ENCODE data around the gene PFKFB3. TPM values are rescaled to one million over a fixed set of nuclear protein-coding genes. Genes with fewer than 3 reads are reported as not detected.

The PFKFB3 gene
- total and polyA plus RNA-seq, 4 donors: 11.4 to 234 (median 66.3) TPM

DNA sequence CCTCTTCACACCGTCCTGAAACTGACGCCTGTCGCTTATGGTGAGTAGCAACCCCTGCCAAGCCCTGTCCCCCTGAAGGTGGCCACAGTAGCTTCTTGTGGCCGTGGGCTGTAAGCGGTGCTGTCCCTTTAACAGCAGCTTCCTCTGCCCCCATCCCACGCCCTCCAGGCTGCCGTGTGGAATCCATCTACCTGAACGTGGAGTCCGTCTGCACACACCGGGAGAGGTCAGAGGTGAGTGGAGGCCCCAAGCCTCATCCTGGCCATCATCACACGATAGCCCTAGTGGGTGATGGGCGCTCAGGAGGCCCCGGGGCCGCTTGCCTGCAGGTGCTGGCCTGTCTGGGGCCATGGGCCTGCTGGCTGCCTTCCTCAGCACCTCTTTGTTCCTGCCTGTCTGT, 21.2 kb downstream of the PFKFB3 start:
- peaks cover 23 to 82% (median 48%) of the 10 kb centered on the region in 4 donors for H3K36me3 ChIP-seq (ENCODE audit: control insufficient read depth in 4 of 4, insufficient read depth in 4 of 4, low read length in 4 of 4)
- no peak for ATAC-seq (ENCODE audit: insufficient read depth, low FRiP score)
- TF ChIP-seq, protein P1, sequence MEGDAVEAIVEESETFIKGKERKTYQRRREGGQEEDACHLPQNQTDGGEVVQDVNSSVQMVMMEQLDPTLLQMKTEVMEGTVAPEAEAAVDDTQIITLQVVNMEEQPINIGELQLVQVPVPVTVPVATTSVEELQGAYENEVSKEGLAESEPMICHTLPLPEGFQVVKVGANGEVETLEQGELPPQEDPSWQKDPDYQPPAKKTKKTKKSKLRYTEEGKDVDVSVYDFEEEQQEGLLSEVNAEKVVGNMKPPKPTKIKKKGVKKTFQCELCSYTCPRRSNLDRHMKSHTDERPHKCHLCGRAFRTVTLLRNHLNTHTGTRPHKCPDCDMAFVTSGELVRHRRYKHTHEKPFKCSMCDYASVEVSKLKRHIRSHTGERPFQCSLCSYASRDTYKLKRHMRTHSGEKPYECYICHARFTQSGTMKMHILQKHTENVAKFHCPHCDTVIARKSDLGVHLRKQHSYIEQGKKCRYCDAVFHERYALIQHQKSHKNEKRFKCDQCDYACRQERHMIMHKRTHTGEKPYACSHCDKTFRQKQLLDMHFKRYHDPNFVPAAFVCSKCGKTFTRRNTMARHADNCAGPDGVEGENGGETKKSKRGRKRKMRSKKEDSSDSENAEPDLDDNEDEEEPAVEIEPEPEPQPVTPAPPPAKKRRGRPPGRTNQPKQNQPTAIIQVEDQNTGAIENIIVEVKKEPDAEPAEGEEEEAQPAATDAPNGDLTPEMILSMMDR (IDR thresholded peaks at IDR 0.05; ENCODE audit: control extremely low read depth, extremely low read depth): no peak
- no peak for DNase-seq
- no peaks in the 10 kb centered on the region for H3K27me3 ChIP-seq (ENCODE audit: control insufficient read depth in 3 of 3, insufficient read depth in 3 of 3, low read length in 2 of 3)
- H3K4me3 ChIP-seq: no peak overlapping the region
- H3K9me3 ChIP-seq (ENCODE audit: control insufficient read depth in 4 of 4, insufficient read depth in 3 of 4, low read length in 3 of 4): no peaks in the 10 kb centered on the region
- H3K27ac ChIP-seq (ENCODE audit: low read depth in 1 of 2, low read length in 1 of 2): no peak overlapping the region
- WGBS, 2 donors: 92 to 96% methylated on average over 14 of the region's 14 CpGs
- H3K4me1 ChIP-seq (ENCODE audit: control insufficient read depth in 5 of 5, insufficient read depth in 5 of 5, low read length in 5 of 5): no peaks in the 10 kb centered on the region
- H3K9ac ChIP-seq (ENCODE audit: insufficient read depth in 1 of 2, low read length in 2 of 2): no peak overlapping the region

GRCh38 chr10:6224781-6225180, 22.0 kb downstream of the PFKFB3 start:
- 90 to 91% methylated on average over 13 of the region's 13 CpGs for WGBS, 2 donors
- TF ChIP-seq, protein P1 (IDR thresholded peaks at IDR 0.05; ENCODE audit: control extremely low read depth, extremely low read depth): no peak
- Histone ChIP-seq H3K36me3 (ENCODE audit: control insufficient read depth in 4 of 4, insufficient read depth in 4 of 4, low read length in 4 of 4) (peaks cover 23 to 83% (median 42%) of the 10 kb centered on the region in 4 donors), H3K4me1 (ENCODE audit: control insufficient read depth in 5 of 5, insufficient read depth in 5 of 5, low read length in 5 of 5) (no peaks in the 10 kb centered on the region), H3K9me3 (ENCODE audit: control insufficient read depth in 4 of 4, insufficient read depth in 3 of 4, low read length in 3 of 4) (no peaks in the 10 kb centered on the region), H3K27me3 (ENCODE audit: control insufficient read depth in 3 of 3, insufficient read depth in 3 of 3, low read length in 2 of 3) (no peaks in the 10 kb centered on the region), H3K27ac (ENCODE audit: low read depth in 1 of 2, low read length in 1 of 2) (no peak overlapping the region), H3K4me3 (no peak overlapping the region), H3K9ac (ENCODE audit: insufficient read depth in 1 of 2, low read length in 2 of 2) (no peak overlapping the region)
- DNase-seq (no peak), ATAC-seq (ENCODE audit: insufficient read depth, low FRiP score) (no peak)

DNA sequence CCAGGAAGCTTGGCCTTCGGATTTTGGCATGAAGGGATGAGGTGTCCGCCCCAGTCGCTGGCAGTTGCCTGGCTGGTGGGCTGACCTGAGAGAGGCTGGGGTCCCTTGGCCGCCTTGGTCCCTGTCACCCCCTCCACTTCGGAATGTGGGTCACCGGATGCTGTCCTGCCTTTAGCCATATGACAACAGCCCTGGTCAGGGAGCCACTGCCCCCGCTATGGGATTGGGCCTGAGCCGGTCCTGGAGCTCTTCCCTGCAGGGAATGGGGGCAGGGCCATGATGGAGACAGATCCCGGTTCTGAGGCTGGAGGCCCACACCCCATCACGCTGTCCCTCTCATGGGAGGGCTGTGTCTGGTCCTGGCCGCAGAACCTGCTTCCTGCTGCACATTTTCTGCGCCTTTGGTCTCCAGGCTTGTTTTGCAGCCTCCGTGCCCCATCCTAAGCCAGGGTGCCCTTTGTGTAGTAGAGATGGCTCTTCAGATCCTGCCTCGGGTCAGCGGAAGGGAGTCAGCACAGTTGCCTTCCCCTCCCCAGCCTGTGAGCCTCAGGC, 22.6 kb downstream of the PFKFB3 start:
- DNase-seq: no peak
- Histone ChIP-seq H3K9ac (ENCODE audit: insufficient read depth in 1 of 2, low read length in 2 of 2) (no peak overlapping the region), H3K27ac (ENCODE audit: low read depth in 1 of 2, low read length in 1 of 2) (no peak overlapping the region), H3K4me1 (ENCODE audit: control insufficient read depth in 5 of 5, insufficient read depth in 5 of 5, low read length in 5 of 5) (no peaks in the 10 kb centered on the region), H3K27me3 (ENCODE audit: control insufficient read depth in 3 of 3, insufficient read depth in 3 of 3, low read length in 2 of 3) (no peaks in the 10 kb centered on the region), H3K4me3 (no peak overlapping the region), H3K36me3 (ENCODE audit: control insufficient read depth in 4 of 4, insufficient read depth in 4 of 4, low read length in 4 of 4) (peaks cover 26 to 84% (median 46%) of the 10 kb centered on the region in 4 donors), H3K9me3 (ENCODE audit: control insufficient read depth in 4 of 4, insufficient read depth in 3 of 4, low read length in 3 of 4) (no peaks in the 10 kb centered on the region)
- no peak for ATAC-seq (ENCODE audit: insufficient read depth, low FRiP score)
- TF ChIP-seq, protein P1 (IDR thresholded peaks at IDR 0.05; ENCODE audit: control extremely low read depth, extremely low read depth): no peak
- WGBS, 2 donors: 89 to 94% methylated on average over 15 of the region's 15 CpGs

- TF ChIP-seq, protein P1 (IDR thresholded peaks at IDR 0.05; ENCODE audit: control extremely low read depth, extremely low read depth): no peak
- no peak for ATAC-seq (ENCODE audit: insufficient read depth, low FRiP score)
- DNase-seq: no peak
- H3K27ac ChIP-seq (ENCODE audit: low read depth in 1 of 2, low read length in 1 of 2): no peak overlapping the region
- H3K36me3 ChIP-seq (ENCODE audit: control insufficient read depth in 4 of 4, insufficient read depth in 4 of 4, low read length in 4 of 4): peaks cover 26 to 78% (median 42%) of the 10 kb centered on the region in 4 donors
- H3K4me3 ChIP-seq: no peak overlapping the region
- H3K9me3 ChIP-seq (ENCODE audit: control insufficient read depth in 4 of 4, insufficient read depth in 3 of 4, low read length in 3 of 4): no peaks in the 10 kb centered on the region
- H3K27me3 ChIP-seq (ENCODE audit: control insufficient read depth in 3 of 3, insufficient read depth in 3 of 3, low read length in 2 of 3): no peaks in the 10 kb centered on the region
- 91 to 93% methylated on average over 23 of the region's 23 CpGs for WGBS, 2 donors
- no peak overlapping the region for H3K9ac ChIP-seq (ENCODE audit: insufficient read depth in 1 of 2, low read length in 2 of 2)
- H3K4me1 ChIP-seq (ENCODE audit: control insufficient read depth in 5 of 5, insufficient read depth in 5 of 5, low read length in 5 of 5): no peaks in the 10 kb centered on the region
Observed at GRCh38 chr10:6226216-6226615, 23.5 kb downstream of the PFKFB3 start.
